ENCODE data around the gene AKAP13.
"Not testable (repeated sequence)": the region's sequence is repeated elsewhere in the genome, so short reads cannot be mapped to it uniquely, and the experiment has no call there.

- not testable (repeated sequence) for TF ChIP-seq CTCF, POLR2A (IDR thresholded peaks at IDR 0.05)
Observed at GRCh38 chr15:85344241-85344640, 36.2 kb upstream of the AKAP13 start.
